ENCODE measurements around the gene ALG2. TPM values are rescaled to one million over a fixed set of nuclear protein-coding genes. Genes with fewer than 3 reads are reported as not detected.

Gene ALG2
- total and polyA plus RNA-seq, 2 of the 13 experiments (the other 11 are each of a cell fraction or from before 2014, with no cell fraction given): 46.2 to 49.0 TPM

GRCh38 chr9:99184475-99185347 lies 37.0 kb downstream of the ALG2 start (continued):
- TF ChIP-seq ZNF782 (CRISPR knock-in tag; IDR thresholded peaks at IDR 0.05; ENCODE audit: borderline replicate concordance) (peak; percentile 65; the same call in 1 of the 2 replicates), SOX6 (IDR thresholded peaks at IDR 0.05) (no peak), SOX6 (CRISPR knock-in tag; IDR thresholded peaks at IDR 0.05) (peak; percentile 49; the same call in 1 of the 2 replicates), ZNF276 (CRISPR knock-in tag; IDR thresholded peaks at IDR 0.05; ENCODE audit: low read depth) (no peak), LCORL (IDR thresholded peaks at IDR 0.05) (no peak), LCORL (CRISPR knock-in tag; IDR thresholded peaks at IDR 0.05) (0 out of 2 replicates have a peak, but pooled peaks have one; percentile 39), ZFP90 (CRISPR knock-in tag; IDR thresholded peaks at IDR 0.05; ENCODE audit: borderline replicate concordance) (peak; percentile 25; the same call in 1 of the 2 replicates), RAD21 (CRISPR knock-in tag; IDR thresholded peaks at IDR 0.05) (peak; percentile 85), ZBTB25 (CRISPR knock-in tag; IDR thresholded peaks at IDR 0.05) (peak; percentile 38; the same call in 1 of the 2 replicates), ATF7 (IDR thresholded peaks at IDR 0.05) (no peak), ATF7 (CRISPR knock-in tag; IDR thresholded peaks at IDR 0.05) (0 out of 2 replicates have a peak, but pooled peaks have one; percentile 34), RBM22 (optimal IDR thresholded peaks at IDR 0.05; ENCODE audit: low read length) (no peak), GABPB1 (CRISPR knock-in tag; IDR thresholded peaks at IDR 0.05) (0 out of 2 replicates have a peak, but pooled peaks have one; percentile 8), ZNF280D (CRISPR knock-in tag; IDR thresholded peaks at IDR 0.05) (0 out of 2 replicates have a peak, but pooled peaks have one; percentile 31), ZNF687 (CRISPR knock-in tag; IDR thresholded peaks at IDR 0.05) (peak; percentile 49), HES4 (CRISPR knock-in tag; IDR thresholded peaks at IDR 0.05; ENCODE audit: borderline replicate concordance) (no peak), ZNF547 (CRISPR knock-in tag; IDR thresholded peaks at IDR 0.05) (0 out of 2 replicates have a peak, but pooled peaks have one; percentile 47), ELF3 (CRISPR knock-in tag; IDR thresholded peaks at IDR 0.05) (peak; percentile 42; the same call in 1 of the 2 replicates), MEF2D (CRISPR knock-in tag; IDR thresholded peaks at IDR 0.05) (0 out of 2 replicates have a peak, but pooled peaks have one; percentile 14)

All from HepG2 (cell line).